Stomach (tissue), 9 donors: Measurements from ENCODE around the gene TMEM92. TPM values are rescaled to one million over a fixed set of nuclear protein-coding genes. Genes with fewer than 3 reads are reported as not detected.

ENCODE experiments used
- DNase-seq, 2 donors: peaks; one replicate each; pipeline versions ENCODE4 v3.0.0 to v3.0.0-alpha.2; 2013 to 2019
- H3K27ac ChIP-seq, 5 donors: fragments of 200-600 bp in 4 of 5; sonication (generic) in 4 of 5; one replicate each; pipeline ENCODE4 v1.5.1; 2013 to 2019; ENCODE audit warnings: mild to moderate bottlenecking in 1 of 5, moderate library complexity in 1 of 5
- H3K27me3 ChIP-seq, 3 donors: fragments of 200-600 bp; sonication (generic); one replicate each; pipeline ENCODE4 v1.5.1; 2017 to 2019; ENCODE audit warnings: mixed run types in 1 of 3
- H3K36me3 ChIP-seq, 4 donors: fragments of 200-600 bp; sonication (generic); 1 replicate in 3 of 4; 2 replicates in 1 of 4; pipeline ENCODE4 v1.5.1; 2016 to 2019
- H3K4me1 ChIP-seq, 4 donors: fragments of 200-600 bp; sonication (generic); one replicate each; pipeline ENCODE4 v1.5.1; 2016 to 2019
- H3K4me3 ChIP-seq, 4 donors: fragments of 200-600 bp; sonication (generic) in 3 of 4; one replicate each; pipeline ENCODE4 v1.5.1; 2016 to 2019; ENCODE audit warnings: mild to moderate bottlenecking in 1 of 4
- H3K9me3 ChIP-seq, 4 donors: fragments of 200-600 bp; sonication (generic); one replicate each; pipeline ENCODE4 v1.5.1; 2016 to 2019
- CTCF ChIP-seq, 7 experiments: fragments of 450-650 bp in 4 of 7; fragments of 200-600 bp in 3 of 7; sonication (generic) in 3 of 7; IDR thresholded peaks; one replicate each; pipeline ENCODE4 v1.5.1; 2016 to 2019; ENCODE audit warnings: antibody characterized with exemption in 7 of 7, control low read depth in 2 of 7, mild to moderate bottlenecking in 1 of 7
- EP300 ChIP-seq: sonication (generic); formaldehyde crosslinking; IDR thresholded peaks from one replicate; pipeline ENCODE4 v1.6.1; 2017; ENCODE audit warnings: antibody characterized with exemption
- POLR2A ChIP-seq, 4 donors: fragments of 450-650 bp; IDR thresholded peaks; one replicate each; pipeline ENCODE4 v1.6.1; 2016; ENCODE audit warnings: antibody characterized with exemption in 4 of 4, control low read depth in 2 of 4, mild to moderate bottlenecking in 1 of 4, moderate library complexity in 1 of 4
- POLR2AphosphoS5 ChIP-seq, 3 donors: sonication (generic); formaldehyde crosslinking; IDR thresholded peaks; one replicate each; pipeline ENCODE4 v1.6.1; 2016; ENCODE audit warnings: antibody characterized with exemption in 3 of 3
- WGBS, 5 donors: extraction: QIAGEN DNeasy Blood & Tissue Kit in 3 of 5; methylation state at CpG; one replicate each; pipeline versions ENCODE4 v1.1.5 to v1.1.7; 2013 to 2018; 5-methylcytosine and 5-hydroxymethylcytosine counted together
- intact Hi-C: fragments of 100-400 bp; cut with DNase I; formaldehyde crosslinking; loops from one replicate; pipeline ENCODE4 v1.15.1; 2023; ENCODE audit warnings: low total_unique reads
- polyA plus RNA-seq, 3 donors: library from polyadenylated mRNA; stranded (reverse); fragments of 200-250 nt; gene quantifications; one replicate each; pipeline ENCODE4 v1.2.3, GENCODE V29; 2013
- total RNA-seq, 5 donors: library from RNA; depleted of rRNA; stranded (reverse); fragments of >200 nt; gene quantifications; one replicate each; pipeline versions ENCODE4 v1.1.0 to v1.2.3, GENCODE V29; 2014 to 2016
- donor health status: healthy with polysubstance abuse.
- donor health status: Bipolar disorder and iron deficiency.
- donor health status: healthy.

Gene TMEM92
- total and polyA plus RNA-seq, 8 donors, result 2.7 to 24.9 (median 10.8) TPM

- no peak overlapping the region for H3K4me3 ChIP-seq
- intact Hi-C loops, result no loop called here
- no peak for DNase-seq
- H3K4me1 ChIP-seq, result peaks cover 4 to 26% (median 14%) of the 10 kb centered on the region in 4 donors
- no peak overlapping the region for H3K27ac ChIP-seq
- no peaks in the 10 kb centered on the region for H3K9me3 ChIP-seq
- TF ChIP-seq POLR2A (IDR thresholded peaks at IDR 0.05) (no peak), CTCF (IDR thresholded peaks at IDR 0.05) (no peak), EP300 (no peak), POLR2AphosphoS5 (IDR thresholded peaks at IDR 0.05) (no peak)
- 76 to 91% (median 83%) methylated on average over 5 of the region's 5 CpGs for WGBS, 5 donors
- no peaks in the 10 kb centered on the region for H3K27me3 ChIP-seq
- no peaks in the 10 kb centered on the region for H3K36me3 ChIP-seq
Observed at GRCh38 chr17:50241431-50241830, 32.8 kb upstream of the TMEM92 start.

- TF ChIP-seq CTCF (IDR thresholded peaks at IDR 0.05), result no peak
- no peak for TF ChIP-seq POLR2A (IDR thresholded peaks at IDR 0.05)
- TF ChIP-seq EP300, result no peak
- no peak for TF ChIP-seq POLR2AphosphoS5 (IDR thresholded peaks at IDR 0.05)
- Histone ChIP-seq H3K9me3 (peaks cover 0 to 14% (median 6%) of the 10 kb centered on the region in 4 donors), H3K27me3 (no peaks in the 10 kb centered on the region), H3K36me3 (no peaks in the 10 kb centered on the region), H3K4me3 (no peak overlapping the region), H3K4me1 (peaks cover 0 to 9% (median 3%) of the 10 kb centered on the region in 4 donors), H3K27ac (no peak overlapping the region)
- DNase-seq, result no peak
- 89 to 94% (median 91%) methylated on average over 6 of the region's 6 CpGs for WGBS, 5 donors
- intact Hi-C loops, result no loop called here
Observed at GRCh38 chr17:50244771-50245170, 29.5 kb upstream of the TMEM92 start.

GRCh38 chr17:50248255-50248654 is 26.0 kb upstream of the TMEM92 start:
- Histone ChIP-seq H3K27me3 (no peaks in the 10 kb centered on the region), H3K9me3 (peaks cover 0 to 14% (median 6%) of the 10 kb centered on the region in 4 donors), H3K4me1 (no peaks in the 10 kb centered on the region), H3K27ac (no peak overlapping the region), H3K36me3 (no peaks in the 10 kb centered on the region), H3K4me3 (no peak overlapping the region)
- intact Hi-C loops, result no loop called here
- 63 to 94% (median 69%) methylated on average over 2 of the region's 2 CpGs for WGBS, 5 donors
- TF ChIP-seq CTCF (IDR thresholded peaks at IDR 0.05), result no peak
- no peak for TF ChIP-seq POLR2AphosphoS5 (IDR thresholded peaks at IDR 0.05)
- no peak for TF ChIP-seq EP300
- TF ChIP-seq POLR2A (IDR thresholded peaks at IDR 0.05), result no peak
- no peak for DNase-seq

GRCh38 chr17:50252781-50253180 is 21.5 kb upstream of the TMEM92 start:
- Histone ChIP-seq H3K4me3 (no peak overlapping the region), H3K36me3 (no peaks in the 10 kb centered on the region), H3K27me3 (no peaks in the 10 kb centered on the region), H3K27ac (no peak overlapping the region), H3K4me1 (no peaks in the 10 kb centered on the region), H3K9me3 (peaks cover 0 to 9% (median 4%) of the 10 kb centered on the region in 4 donors)
- intact Hi-C loops, result no loop called here
- DNase-seq, result no peak
- WGBS, 5 donors, result 33 to 51% (median 37%) methylated on average over 3 of the region's 3 CpGs
- TF ChIP-seq CTCF (IDR thresholded peaks at IDR 0.05), result no peak
- no peak for TF ChIP-seq POLR2A (IDR thresholded peaks at IDR 0.05)
- no peak for TF ChIP-seq EP300
- no peak for TF ChIP-seq POLR2AphosphoS5 (IDR thresholded peaks at IDR 0.05)
